Measurements from ENCODE around the gene NSD1.

DNA sequence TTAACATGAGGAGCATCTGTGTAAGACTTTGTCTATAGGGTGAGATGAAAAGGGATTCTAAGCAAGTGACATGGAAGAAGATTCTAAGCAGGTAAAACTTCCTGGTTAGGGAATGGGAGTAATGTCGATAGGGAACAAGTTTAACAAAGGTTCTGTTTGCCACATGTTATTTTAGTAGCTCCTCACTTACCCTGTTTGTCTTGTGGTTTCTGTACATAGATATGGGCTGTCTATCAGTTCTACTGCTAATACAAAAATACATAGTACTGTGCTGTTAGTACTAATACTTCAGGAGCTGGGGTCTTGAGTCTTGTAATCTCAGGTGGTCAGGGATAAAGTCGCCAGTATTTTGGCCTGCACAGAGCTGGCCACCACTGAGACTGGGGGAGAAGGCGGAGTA lies 137.1 kb downstream of the NSD1 start:
- TF ChIP-seq, protein P1, sequence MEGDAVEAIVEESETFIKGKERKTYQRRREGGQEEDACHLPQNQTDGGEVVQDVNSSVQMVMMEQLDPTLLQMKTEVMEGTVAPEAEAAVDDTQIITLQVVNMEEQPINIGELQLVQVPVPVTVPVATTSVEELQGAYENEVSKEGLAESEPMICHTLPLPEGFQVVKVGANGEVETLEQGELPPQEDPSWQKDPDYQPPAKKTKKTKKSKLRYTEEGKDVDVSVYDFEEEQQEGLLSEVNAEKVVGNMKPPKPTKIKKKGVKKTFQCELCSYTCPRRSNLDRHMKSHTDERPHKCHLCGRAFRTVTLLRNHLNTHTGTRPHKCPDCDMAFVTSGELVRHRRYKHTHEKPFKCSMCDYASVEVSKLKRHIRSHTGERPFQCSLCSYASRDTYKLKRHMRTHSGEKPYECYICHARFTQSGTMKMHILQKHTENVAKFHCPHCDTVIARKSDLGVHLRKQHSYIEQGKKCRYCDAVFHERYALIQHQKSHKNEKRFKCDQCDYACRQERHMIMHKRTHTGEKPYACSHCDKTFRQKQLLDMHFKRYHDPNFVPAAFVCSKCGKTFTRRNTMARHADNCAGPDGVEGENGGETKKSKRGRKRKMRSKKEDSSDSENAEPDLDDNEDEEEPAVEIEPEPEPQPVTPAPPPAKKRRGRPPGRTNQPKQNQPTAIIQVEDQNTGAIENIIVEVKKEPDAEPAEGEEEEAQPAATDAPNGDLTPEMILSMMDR (conservative IDR thresholded peaks at IDR 0.05; ENCODE audit: low read depth, low read length) = no peak
- TF ChIP-seq, protein P2, sequence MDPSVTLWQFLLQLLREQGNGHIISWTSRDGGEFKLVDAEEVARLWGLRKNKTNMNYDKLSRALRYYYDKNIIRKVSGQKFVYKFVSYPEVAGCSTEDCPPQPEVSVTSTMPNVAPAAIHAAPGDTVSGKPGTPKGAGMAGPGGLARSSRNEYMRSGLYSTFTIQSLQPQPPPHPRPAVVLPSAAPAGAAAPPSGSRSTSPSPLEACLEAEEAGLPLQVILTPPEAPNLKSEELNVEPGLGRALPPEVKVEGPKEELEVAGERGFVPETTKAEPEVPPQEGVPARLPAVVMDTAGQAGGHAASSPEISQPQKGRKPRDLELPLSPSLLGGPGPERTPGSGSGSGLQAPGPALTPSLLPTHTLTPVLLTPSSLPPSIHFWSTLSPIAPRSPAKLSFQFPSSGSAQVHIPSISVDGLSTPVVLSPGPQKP (IDR thresholded peaks at IDR 0.05; ENCODE audit: borderline replicate concordance, low read depth, low read length) = no peak
- TF ChIP-seq BHLHE40 (IDR thresholded peaks at IDR 0.05; ENCODE audit: low read depth, low read length) (no peak), POLR2A (IDR thresholded peaks at IDR 0.05; ENCODE audit: low read depth, low read length) (no peak), SMC3 (IDR thresholded peaks at IDR 0.05; ENCODE audit: low read depth, low read length) (no peak)

All from IMR-90 (cell line).